GM18511 (cell line): ENCODE measurements around the gene KSR2.

Source experiments
- ATAC-seq: cut with Tn5 transposase; IDR thresholded peaks from one replicate; pipeline ENCODE4 v1.9.1; 2021; ENCODE audit warnings: mild to moderate bottlenecking, moderate library complexity; ENCODE audit not compliant: unreplicated experiment

Gene KSR2

DNA sequence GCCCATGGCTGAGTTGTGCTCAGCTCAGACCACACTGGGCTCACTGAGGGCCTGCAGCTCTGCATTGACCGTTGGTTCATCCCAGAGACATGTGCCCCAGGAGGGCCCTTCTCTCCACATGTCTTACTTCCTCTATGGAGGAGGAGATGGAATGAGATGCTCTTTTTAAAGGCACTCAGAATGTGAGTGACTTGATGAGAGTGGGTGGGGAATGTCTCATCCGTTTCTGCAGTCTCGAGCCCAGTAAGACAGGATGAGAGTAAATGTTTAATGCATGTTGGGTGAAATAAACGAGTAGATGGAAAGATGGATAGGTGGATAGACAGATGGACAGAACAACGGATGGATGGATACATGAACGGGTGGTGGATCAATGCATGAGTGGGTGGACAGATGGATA lies 538.5 kb downstream of the KSR2 start:
- ATAC-seq, result no peak

DNA sequence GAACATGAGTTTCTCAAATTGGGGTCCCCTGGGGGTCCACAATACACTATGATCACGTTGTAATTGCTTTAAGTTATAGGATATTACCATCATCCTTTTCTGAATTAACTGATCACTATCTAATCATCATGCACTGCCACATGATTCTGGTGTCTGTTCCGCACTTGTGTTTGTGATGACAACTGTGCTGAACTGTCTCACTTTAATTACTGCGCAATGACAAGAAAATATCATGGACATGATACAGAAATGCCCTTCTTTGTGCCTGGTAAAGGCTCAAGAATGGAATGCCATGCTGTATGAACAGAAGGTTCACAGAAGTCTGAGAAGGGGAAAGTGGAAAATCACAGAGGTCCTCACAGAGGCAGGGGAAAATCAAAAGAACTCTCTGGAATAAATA lies 541.6 kb downstream of the KSR2 start:
- no peak for ATAC-seq

DNA sequence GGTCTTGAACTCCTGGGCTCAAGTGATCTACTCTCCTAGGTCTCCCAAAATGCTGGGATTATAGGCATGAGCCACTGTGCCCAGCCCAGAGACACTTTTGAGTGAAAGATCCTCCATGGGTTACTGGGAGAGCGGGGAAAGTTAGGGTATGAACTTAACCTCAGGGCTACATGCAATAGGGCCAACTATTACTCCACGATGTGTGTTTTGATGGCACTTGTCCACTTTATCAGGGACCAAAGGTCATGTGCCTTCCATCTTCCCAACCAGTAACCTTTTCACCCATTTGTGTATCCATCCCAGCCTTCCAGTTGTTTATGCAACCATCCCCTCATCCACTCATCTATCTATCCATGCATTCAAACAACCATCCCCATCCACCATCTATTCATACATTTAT lies 546.8 kb downstream of the KSR2 start:
- no peak for ATAC-seq

DNA sequence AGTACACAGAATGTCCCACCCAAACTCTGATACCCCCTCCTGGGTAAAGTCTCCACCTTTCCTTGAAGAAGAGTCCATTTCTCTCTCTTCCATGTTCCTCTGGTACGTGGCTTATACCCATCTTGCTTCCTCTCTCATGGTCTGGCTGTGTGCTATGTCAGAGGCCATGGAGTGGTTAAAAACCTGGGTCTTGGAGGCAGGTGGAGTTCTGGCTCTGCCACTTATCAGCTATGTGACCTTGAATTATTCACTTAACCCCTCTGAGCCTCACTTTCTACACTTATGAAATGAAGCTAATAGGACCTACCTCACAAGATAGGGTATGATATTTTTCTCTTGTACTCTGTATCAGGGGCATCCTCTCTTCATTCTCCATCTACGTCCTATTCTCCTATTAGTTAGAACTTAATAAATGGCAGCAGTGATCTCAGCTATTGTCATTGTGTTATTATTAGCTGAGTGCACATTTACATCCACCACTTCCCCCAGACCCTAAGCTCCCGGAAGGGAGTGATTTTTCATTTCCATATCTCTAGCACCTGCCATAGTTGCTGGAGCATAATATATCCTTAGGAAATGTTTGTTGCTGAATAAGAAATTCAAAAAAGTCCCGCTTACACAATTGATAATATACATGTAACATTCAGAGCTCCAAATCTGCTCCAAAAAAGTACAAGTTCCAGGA lies 547.6 kb downstream of the KSR2 start:
- ATAC-seq, result no peak

DNA sequence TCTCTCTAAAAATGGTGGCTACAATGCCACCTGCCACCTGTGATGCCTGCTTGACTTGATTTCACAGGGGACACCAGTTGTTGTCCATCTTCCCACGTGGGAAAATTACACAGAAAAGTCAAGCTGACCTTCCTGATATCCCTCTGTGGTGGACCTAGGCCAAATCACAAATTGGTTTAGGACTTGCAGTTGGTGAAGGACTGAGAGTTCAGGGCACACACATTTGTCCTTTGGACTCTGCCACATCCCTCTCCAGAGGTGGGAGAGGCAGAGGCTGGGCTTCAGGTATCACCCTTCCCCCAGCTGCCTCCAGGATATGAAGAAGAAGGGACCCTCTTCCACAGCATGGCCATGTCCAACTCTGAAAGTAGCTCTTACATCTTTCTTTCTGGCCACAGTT lies 551.8 kb downstream of the KSR2 start:
- ATAC-seq, result no peak

DNA sequence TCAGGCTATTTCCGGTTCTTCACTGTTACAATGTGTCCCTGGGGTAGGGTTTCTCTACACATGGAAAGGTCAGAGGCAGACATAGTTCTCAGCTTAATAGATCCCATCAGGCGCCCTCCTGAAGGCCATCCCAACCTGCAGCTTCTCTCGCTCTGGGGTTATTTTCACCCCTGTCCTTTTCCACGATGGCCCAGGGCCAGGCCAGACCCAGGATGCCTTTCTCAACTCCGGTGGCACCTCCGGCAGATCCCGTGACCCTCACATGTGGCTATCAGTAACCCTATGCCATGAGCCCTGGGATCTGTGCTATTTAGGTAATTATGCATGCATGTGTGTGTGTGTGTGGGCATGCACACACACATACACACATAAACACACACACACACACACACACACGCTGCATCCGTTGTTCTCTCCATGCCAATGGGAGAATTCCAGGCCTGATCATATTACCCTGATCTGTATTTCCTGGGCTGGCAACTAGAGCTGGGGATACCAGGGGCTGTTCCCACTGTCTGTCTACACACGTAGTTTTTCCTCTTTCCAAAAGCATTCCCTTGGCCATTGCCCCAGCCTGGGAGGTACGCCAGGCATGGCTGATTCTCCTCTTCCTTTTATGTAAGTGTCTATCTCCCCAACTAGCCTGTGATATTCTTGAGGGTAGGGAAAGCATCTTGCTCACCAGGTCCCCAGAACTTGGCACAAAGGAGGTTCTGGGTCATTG lies 556.2 kb downstream of the KSR2 start:
- no peak for ATAC-seq

DNA sequence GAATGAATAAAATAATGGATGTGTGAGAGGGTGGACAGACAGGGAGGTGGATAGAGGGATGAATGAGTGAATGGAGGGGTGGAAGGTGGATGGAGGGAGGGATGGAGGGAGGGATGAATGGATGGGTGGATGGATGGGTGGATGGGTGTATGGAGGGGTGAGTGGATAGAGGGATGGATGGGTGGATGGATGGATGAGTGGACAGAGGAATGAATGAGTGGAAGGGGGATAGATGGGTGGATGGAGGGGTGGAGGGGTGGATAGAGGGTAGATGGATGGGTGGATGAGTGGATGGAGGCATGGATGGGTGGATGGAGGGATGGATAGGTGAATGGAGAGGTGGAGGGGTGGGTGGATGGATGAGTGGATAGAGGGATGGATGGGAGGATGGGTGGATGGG lies 559.5 kb downstream of the KSR2 start:
- no peak for ATAC-seq

DNA sequence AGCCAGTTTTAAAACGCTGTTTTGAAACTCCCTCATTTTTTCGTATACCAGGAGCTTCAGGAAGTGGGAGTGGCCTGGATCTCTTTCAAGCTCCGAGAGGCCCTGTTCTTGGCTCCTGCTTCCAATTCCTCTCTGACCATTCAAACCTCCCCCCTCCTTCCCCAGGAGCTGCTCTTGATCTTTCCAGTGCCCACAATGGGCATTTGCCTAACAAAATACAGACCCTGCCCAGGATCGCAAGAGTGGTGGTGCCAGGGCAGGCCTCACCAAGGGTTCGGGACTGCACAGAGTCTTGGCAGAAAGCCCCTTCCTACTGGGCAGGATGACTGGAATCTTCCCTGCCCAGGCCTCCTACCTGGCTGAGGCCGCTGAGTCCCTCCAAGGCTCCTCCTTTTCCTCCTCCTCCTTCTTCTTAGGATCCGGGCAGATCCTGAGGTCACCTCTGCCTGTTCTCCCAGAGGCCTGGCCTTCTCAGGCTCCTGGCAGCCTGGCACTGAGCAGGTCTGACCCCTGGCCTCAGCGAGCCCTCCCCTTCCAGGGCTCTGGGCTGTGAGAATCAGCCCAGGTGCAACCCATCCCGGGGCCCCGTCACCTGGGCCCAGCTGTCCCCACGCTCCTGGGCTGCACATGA lies 560.5 kb downstream of the KSR2 start:
- ATAC-seq, result no peak

DNA sequence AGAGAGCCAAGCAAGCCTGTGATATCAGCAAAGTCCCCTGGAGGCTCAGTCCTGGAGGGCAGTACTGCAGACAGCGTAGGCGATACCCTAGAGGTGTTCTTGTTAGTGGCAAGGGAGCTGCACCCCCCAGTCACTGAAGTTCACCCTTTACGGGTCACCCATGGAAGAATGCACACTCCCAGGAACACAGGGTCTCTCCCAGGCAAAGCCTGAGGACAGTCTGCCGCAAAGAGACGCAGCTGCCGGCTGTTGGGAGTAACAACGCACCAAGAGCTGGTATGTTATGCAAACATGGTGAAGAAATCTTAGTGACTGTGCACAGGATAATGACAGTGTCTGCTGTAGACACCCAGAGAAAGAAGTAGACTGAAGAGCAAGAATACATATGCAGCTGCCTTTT lies 563.9 kb downstream of the KSR2 start:
- ATAC-seq, result no peak

DNA sequence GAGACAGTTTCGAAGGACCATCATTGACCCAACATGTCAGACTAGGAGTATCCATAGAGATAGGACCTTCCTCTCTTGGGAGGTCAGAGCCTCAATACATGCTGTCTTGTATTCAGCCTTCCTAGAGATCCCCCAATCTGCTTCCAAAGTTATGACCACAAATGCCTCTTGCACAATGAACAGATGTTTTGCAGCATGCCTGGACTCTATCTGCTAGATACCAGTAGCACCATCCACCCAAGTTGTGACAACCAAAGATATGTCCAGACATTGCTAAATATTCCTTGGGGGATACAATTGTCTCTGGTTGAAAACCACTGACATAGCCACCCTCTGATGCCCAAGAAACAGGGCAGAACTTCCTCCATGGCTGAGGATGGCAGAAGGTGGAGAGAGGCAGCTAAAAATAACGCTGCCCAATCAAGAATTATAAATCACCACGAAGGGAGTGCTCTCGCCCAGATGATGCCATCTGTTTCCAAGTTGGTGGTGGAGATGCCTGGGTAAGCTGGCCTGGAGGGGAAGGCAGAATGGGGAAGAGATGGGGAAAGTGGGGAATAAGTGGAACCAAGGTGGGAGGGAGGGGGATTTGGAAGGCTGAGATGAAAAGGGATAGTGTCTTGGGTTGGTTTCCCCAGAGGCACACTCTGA lies 564.5 kb downstream of the KSR2 start:
- no peak for ATAC-seq

DNA sequence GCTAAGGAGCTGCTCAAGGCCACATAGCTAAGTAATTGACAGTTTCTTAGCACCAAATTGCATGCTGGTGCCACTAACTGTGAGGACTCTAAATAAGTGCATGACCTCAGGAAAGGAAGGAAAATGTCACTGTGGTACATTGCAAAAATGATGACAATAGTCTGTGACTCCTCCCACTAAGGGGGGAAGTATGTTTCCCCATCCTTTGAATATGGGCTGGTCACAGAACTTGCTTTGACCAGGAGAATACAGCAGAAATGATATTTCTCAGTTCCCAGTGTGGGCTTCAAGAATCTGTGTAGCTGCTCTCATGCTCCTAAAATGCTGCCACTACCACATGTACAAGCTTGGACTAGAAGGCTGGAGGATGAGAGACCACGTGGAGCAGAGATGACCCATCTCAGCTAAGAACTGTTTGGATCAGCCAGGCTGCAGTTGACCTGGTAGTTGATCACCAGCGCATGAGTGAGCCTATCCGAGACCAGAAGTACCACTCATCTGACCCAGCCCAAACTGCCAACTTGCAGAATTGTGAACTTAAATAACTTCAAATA lies 565.1 kb downstream of the KSR2 start:
- no peak for ATAC-seq
